Type B pancreatic cell (in vitro differentiated cells): ENCODE results near the gene IL17RE. TPM values are rescaled to one million over a fixed set of nuclear protein-coding genes. Genes with fewer than 3 reads are reported as not detected.

ENCODE experiments used
- DNase-seq: peaks from one replicate; pipeline ENCODE4 v3.0.0; 2021; ENCODE audit warnings: mixed read lengths; ENCODE audit not compliant: unreplicated experiment; ENCODE audit errors: extremely low spot score
- H3K27ac Mint-ChIP-seq: 2 replicates; pipeline ENCODE4 v1.8.0; 2021; ENCODE audit warnings: mild to moderate bottlenecking, mixed read lengths
- H3K27me3 Mint-ChIP-seq: 2 replicates; pipeline ENCODE4 v1.8.0; 2021; ENCODE audit warnings: mixed read lengths
- H3K36me3 Mint-ChIP-seq: 2 replicates; pipeline ENCODE4 v1.8.0; 2021; ENCODE audit warnings: mixed read lengths
- H3K4me1 Mint-ChIP-seq: one replicate; pipeline ENCODE4 v1.8.0; 2021; ENCODE audit warnings: mixed read lengths; ENCODE audit not compliant: unreplicated experiment
- H3K4me3 Mint-ChIP-seq: 2 replicates; pipeline ENCODE4 v1.8.0; 2021; ENCODE audit warnings: mild to moderate bottlenecking, mixed read lengths
- H3K9me3 Mint-ChIP-seq: 2 replicates; pipeline ENCODE4 v1.8.0; 2021; ENCODE audit warnings: mixed read lengths
- total RNA-seq: library from RNA; stranded (reverse); gene quantifications from 2 replicates; pipeline ENCODE4 v1.2.1, GENCODE V29; 2021; ENCODE audit warnings: low replicate concordance
- TF ChIP-seq, protein P1 (sequence below): fragments of 200-600 bp; sonication (generic); conservative IDR thresholded peaks from 2 replicates; pipeline ENCODE4 v1.5.0; 2021; ENCODE audit warnings: antibody characterized with exemption, mild to moderate bottlenecking

IL17RE gene
- total RNA-seq, 1 donor from 2014 or later = 13.6 TPM

DNA sequence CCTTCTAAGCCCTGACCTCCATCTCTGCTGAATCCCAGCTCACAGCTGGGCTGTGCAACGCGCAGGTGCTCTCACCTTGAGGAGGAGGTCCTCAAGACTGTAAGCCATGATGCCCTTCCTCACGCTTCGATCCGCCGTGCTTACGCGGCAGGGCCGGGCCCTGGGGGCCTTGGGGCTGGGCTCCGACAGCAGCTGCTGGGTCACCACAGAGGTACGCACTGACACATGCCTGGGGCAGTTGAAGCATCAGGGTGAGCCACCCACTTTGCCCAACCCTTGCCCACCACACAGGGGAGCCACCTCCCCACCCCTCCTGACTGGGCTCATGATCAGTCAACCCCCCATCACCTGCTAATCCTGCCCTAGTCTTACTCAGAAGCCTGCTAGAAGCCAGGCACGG lies 25.7 kb upstream of the IL17RE start:
- TF ChIP-seq, protein P1, sequence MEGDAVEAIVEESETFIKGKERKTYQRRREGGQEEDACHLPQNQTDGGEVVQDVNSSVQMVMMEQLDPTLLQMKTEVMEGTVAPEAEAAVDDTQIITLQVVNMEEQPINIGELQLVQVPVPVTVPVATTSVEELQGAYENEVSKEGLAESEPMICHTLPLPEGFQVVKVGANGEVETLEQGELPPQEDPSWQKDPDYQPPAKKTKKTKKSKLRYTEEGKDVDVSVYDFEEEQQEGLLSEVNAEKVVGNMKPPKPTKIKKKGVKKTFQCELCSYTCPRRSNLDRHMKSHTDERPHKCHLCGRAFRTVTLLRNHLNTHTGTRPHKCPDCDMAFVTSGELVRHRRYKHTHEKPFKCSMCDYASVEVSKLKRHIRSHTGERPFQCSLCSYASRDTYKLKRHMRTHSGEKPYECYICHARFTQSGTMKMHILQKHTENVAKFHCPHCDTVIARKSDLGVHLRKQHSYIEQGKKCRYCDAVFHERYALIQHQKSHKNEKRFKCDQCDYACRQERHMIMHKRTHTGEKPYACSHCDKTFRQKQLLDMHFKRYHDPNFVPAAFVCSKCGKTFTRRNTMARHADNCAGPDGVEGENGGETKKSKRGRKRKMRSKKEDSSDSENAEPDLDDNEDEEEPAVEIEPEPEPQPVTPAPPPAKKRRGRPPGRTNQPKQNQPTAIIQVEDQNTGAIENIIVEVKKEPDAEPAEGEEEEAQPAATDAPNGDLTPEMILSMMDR = no peak
- peaks cover 16% of the 10 kb centered on the region for H3K4me1 Mint-ChIP-seq
- H3K27ac Mint-ChIP-seq = no peak overlapping the region

DNA sequence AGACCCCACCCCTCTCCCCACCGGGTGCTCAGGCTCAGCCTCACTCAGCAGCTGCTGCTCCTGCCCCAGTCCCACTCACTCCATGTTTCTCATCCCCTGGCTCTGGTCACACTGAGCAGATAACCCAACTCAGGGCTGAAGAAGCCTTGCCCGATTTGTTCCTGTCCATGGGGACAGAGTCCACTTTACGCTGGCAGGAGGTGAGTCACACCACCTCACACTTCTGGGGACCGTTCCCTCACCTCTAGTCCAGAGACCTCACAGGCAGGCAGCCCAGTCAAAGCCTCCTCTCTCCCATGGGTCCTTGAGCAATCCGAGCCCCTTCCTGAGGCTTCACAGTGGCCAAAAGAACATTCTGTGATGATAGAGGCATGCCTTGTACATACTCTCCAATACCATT lies 23.9 kb upstream of the IL17RE start:
- H3K4me1 Mint-ChIP-seq = peaks cover 11% of the 10 kb centered on the region
- H3K36me3 Mint-ChIP-seq = no peaks in the 10 kb centered on the region
- peak overlapping the region; percentile 26 for H3K27ac Mint-ChIP-seq
- H3K9me3 Mint-ChIP-seq = no peaks in the 10 kb centered on the region
- DNase-seq = no peak
- no peak overlapping the region for H3K4me3 Mint-ChIP-seq
- H3K27me3 Mint-ChIP-seq = peaks cover 3% of the 10 kb centered on the region
- TF ChIP-seq, protein P1 = no peak

More for the DNA sequence above, 25.7 kb upstream of the IL17RE start:
- Mint-ChIP-seq H3K36me3 (no peaks in the 10 kb centered on the region), H3K9me3 (no peaks in the 10 kb centered on the region), H3K27me3 (peaks cover 3% of the 10 kb centered on the region), H3K4me3 (no peak overlapping the region)
- DNase-seq = no peak

DNA sequence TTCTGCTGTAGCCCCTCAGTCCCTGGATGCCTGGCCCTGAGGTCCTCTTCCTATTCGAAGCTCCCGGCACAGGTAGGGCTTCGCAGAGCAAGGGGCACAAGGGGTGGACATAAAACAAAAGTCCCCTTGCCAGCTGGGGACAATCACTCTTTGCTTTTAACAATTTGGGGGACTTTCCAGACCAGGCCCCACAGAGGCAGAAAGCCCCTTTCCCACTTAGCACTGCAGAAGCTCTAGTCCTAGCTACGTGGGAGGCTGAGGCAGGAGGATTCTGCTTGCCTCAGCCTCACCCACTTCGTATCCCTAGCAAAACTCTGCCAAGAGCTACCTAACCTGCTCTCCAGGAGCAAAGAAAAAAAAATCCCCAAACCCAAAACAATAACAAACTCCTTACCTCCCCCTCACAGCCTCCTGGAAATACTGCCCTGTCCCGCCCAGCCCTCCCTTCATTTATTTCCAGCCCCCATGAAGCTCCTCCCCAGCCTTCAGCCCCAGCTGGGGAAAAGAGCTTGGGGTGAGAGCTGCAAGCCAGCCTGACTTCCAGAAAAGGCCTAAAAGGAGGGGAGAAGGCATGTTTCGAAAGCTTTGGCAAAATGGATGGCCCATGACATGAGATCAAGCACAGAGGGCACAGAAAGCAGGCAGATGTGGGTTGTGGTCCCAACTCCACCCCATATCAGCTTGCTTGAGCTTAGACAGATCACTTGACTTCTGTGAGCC lies 22.7 kb upstream of the IL17RE start, which contains the start of gene CIDEC:
Gene CIDEC (minus strand): TSS at position 424 of the 720 bp plus-strand sequence. CDS start 1,767 bp downstream, outside the sequence.
- DNase-seq = no peak
- peaks cover 3% of the 10 kb centered on the region for H3K27me3 Mint-ChIP-seq
- TF ChIP-seq, protein P1 = no peak
- no peaks in the 10 kb centered on the region for H3K9me3 Mint-ChIP-seq
- H3K4me3 Mint-ChIP-seq = no peak within 1 kb of the TSS
- H3K27ac Mint-ChIP-seq = peak within 1 kb of the TSS; percentile 55
- peaks cover 8% of the 10 kb centered on the region for H3K4me1 Mint-ChIP-seq
- H3K36me3 Mint-ChIP-seq = no peaks in the 10 kb centered on the region

DNA sequence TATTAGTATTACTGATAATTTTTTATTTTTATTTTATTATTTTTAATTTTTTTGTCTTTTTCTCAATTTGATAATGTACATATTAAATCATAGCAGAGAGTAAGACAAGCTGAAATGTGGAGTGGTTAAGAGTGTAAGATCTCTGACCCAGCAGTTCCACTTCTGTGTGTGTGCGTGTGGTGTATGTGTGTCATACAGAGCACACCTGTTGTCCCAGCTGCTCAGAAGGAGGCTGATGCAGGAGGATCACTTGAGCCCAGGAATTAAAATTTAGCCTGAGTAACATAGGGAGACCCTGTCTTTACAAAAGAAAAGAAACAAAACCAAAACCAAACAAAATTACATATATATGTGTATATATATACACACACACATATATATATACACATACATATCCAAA lies 21.2 kb upstream of the IL17RE start:
- peaks cover 3% of the 10 kb centered on the region for H3K27me3 Mint-ChIP-seq
- no peaks in the 10 kb centered on the region for H3K4me1 Mint-ChIP-seq
- no peak overlapping the region for H3K4me3 Mint-ChIP-seq
- H3K36me3 Mint-ChIP-seq = no peaks in the 10 kb centered on the region
- TF ChIP-seq, protein P1 = no peak
- no peaks in the 10 kb centered on the region for H3K9me3 Mint-ChIP-seq
- DNase-seq = no peak
- no peak overlapping the region for H3K27ac Mint-ChIP-seq

DNA sequence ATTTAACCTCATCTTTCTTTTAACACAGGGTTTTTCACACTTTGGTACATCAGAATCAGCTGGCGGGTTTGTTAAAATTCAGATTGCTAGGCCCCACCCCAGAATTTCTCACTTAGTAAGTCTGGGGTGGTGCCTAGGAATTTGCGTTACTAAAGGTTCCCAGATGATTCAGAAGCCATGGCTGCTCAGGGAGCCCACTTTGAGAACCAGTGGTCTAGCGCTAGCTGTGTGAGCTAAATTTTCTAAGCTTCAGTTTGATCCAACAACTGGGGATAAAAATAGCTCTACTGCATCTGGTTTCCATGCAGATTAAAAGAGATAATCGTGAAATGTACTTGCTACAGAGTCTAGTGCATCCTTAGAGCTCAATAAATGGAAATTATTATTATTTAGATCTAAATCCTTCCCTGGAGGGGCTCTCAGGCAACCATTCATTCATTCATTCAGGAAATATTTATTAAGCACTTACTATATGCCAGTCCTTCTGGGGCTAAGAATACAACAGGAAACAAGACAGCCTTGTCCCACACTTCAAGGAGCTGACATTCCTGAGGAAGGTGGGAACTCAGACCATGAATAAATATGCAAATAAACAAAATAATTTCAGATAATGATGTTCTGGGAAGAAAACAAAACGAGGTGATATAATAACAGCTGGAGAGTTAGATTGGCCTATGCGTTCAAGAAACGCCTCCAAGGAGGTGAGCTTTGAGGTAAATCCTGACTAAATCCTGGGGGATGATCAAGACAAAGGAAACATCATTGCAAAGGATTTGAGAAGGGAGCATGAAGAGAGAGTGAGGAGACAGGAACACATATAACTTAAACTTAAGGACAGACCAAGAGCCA lies 18.7 kb upstream of the IL17RE start:
- H3K9me3 Mint-ChIP-seq = no peaks in the 10 kb centered on the region
- H3K4me3 Mint-ChIP-seq = peak overlapping the region; percentile 59
- H3K36me3 Mint-ChIP-seq = no peaks in the 10 kb centered on the region
- no peak for DNase-seq
- H3K4me1 Mint-ChIP-seq = no peaks in the 10 kb centered on the region
- TF ChIP-seq, protein P1 = no peak
- H3K27me3 Mint-ChIP-seq = no peaks in the 10 kb centered on the region
- peak overlapping the region; percentile 82 for H3K27ac Mint-ChIP-seq
